ENCODE measurements around the gene GSC2.
"Not testable (repeated sequence)": the region's sequence is repeated elsewhere in the genome, so short reads cannot be mapped to it uniquely, and the experiment has no call there.

The GSC2 gene

GRCh38 chr22:19164425-19164824, 14.3 kb upstream of the GSC2 start:
- DNase-seq: no peak

- DNase-seq: not testable (repeated sequence)
Measured at GRCh38 chr22:19158649-19159048, 8.6 kb upstream of the GSC2 start.

GRCh38 chr22:19156109-19156508, 6.0 kb upstream of the GSC2 start:
- DNase-seq: not testable (repeated sequence)

GRCh38 chr22:19152942-19153883, 3.1 kb upstream of the GSC2 start:
- DNase-seq: no peak

- no peak for DNase-seq
Measured at GRCh38 chr22:19151329-19152191, 1.5 kb upstream of the GSC2 start.

- DNase-seq: no peak
Measured at GRCh38 chr22:19150482-19151328, 613 bp upstream of the GSC2 start.

GRCh38 chr22:19149047-19149883, 827 bp downstream of the GSC2 start:
- no peak for DNase-seq

GRCh38 chr22:19148417-19149046, 1.6 kb downstream of the GSC2 start:
- no peak for DNase-seq

GRCh38 chr22:19147195-19147780, 2.8 kb downstream of the GSC2 start:
- no peak for DNase-seq

- no peak for DNase-seq
Measured at GRCh38 chr22:19146215-19146968, 3.7 kb downstream of the GSC2 start.

- no peak for DNase-seq
Measured at GRCh38 chr22:19143967-19144400, 6.1 kb downstream of the GSC2 start.

- no peak for DNase-seq
Measured at GRCh38 chr22:19143212-19143611, 6.9 kb downstream of the GSC2 start.

- no peak for DNase-seq
Measured at GRCh38 chr22:19142394-19142793, 7.7 kb downstream of the GSC2 start.

GRCh38 chr22:19139974-19140373, 10.1 kb downstream of the GSC2 start:
- DNase-seq: no peak

- DNase-seq: no peak
Measured at GRCh38 chr22:19139001-19139356, 11.1 kb downstream of the GSC2 start.

GRCh38 chr22:19138217-19139000, 11.7 kb downstream of the GSC2 start:
- DNase-seq: no peak

GRCh38 chr22:19137384-19138216, 12.5 kb downstream of the GSC2 start:
- DNase-seq: no peak

Data from hypothalamus (tissue), 51 donors.